HG02623 (cell line): ENCODE results near the gene RBM34.
"Not testable (repeated sequence)": the region's sequence is repeated elsewhere in the genome, so short reads cannot be mapped to it uniquely, and the experiment has no call there.

Experiments
- ATAC-seq: cut with Tn5 transposase; IDR thresholded peaks from one replicate; pipeline ENCODE4 v1.9.1; 2021; ENCODE audit warnings: moderate library complexity; ENCODE audit not compliant: unreplicated experiment

The RBM34 gene, protein sequence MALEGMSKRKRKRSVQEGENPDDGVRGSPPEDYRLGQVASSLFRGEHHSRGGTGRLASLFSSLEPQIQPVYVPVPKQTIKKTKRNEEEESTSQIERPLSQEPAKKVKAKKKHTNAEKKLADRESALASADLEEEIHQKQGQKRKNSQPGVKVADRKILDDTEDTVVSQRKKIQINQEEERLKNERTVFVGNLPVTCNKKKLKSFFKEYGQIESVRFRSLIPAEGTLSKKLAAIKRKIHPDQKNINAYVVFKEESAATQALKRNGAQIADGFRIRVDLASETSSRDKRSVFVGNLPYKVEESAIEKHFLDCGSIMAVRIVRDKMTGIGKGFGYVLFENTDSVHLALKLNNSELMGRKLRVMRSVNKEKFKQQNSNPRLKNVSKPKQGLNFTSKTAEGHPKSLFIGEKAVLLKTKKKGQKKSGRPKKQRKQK

DNA sequence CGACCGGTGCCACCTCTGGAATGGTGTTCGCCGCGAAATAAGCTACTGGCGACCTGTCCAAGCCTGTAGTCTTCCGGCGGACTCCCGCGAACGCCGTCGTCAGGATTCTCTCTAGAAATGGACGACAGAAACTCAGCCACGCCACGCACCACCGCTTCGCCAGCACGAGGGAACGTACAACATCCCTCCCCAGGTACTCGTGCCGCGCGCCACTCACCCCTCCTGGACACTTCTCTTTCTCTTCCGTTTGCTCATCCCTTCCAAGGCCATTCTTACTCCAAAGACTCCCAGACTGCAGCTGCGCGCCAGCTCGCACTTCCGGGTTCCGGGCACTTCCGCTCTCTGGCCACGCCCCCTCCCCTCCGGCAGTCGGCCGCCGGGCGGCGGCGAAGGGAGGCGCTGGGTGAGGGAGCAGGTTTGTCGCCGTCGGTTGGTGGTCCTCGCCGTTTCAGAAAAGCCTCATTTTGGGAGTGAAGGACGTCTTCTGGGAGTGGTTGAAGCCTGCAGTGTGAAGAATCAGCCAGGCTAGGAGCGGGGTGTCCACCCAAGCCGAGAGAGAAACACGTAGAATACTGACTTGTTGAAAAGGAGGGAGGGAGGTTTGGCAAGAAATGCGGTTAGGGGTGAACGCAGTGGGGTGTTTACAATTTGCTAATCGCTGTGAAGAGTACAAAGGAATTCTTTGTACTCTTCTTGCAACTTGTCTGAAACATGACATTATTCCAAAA is at the start of gene RBM34:
TSS of gene RBM34 (minus strand) at position 294 of the 728 bp plus-strand sequence. CDS start at position 270, 24 bp downstream.
- ATAC-seq = peak; percentile 88

DNA sequence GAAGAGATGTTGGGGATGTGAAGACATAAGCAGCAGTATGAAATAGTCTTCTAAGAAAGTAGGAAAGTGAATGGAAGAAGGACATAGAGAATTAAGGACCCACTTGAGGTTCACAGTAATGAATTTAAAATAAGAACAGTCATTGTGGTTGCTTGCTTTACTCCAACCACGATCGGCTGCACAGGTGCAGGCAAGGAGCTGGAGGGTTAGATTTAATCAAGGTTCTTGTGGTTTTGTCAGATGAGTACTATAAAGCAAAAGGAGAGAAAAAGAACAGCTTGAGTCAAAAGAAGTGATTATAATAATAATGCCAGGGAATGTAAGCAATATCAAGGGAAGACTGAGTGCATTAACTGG is 46.1 kb upstream of the RBM34 start:
- ATAC-seq = no peak

DNA sequence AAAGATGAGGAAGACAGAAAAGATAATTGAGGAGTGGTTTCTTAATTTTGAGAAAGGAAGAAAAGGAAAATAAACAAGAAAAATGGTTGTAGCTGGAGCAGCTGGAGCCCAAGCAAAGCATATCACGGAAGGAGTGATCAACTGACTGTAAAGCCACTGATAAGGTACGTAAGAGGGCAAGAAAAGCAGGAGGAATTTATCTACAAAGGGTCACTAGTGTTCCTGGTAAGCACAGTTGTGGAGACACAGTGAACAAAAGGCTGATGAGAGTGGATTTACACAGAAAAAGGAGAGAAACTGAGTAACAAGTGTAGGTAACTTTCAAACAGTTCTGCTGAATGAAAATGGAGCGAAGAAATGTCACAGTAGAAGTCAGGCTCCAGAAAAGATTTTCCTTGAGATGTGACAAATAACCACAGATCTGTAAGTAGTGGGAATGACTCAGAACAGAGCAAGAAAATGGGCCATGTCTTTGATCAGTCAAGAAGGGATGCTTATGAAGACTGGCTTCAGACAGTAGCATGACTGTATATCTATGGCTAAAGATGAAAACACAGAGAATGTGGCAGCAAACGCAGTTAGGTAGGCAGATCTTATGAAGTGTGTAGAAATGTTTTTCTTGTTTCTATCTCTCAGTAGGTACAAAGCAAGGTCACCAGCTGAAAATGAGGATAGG is 45.6 kb upstream of the RBM34 start:
- ATAC-seq = no peak

DNA sequence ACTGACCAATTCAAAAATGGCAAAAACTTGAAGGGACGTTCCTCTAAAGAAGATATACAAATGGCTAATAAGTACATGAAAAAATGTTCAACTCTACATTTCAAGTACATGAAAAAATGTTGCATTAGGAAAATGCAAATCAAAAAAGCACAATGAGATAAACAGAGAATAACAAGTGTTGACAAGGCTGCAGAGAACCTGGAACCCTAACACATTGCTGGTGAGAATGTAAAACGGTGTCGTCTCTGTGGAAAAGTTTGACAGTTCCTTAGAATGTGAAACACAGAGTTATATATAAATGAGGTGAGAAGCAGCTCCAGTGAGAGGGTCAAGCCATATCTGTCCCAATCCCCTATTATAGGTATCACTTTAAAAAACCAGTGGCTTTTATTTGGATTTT is 44.6 kb upstream of the RBM34 start:
- no peak for ATAC-seq

DNA sequence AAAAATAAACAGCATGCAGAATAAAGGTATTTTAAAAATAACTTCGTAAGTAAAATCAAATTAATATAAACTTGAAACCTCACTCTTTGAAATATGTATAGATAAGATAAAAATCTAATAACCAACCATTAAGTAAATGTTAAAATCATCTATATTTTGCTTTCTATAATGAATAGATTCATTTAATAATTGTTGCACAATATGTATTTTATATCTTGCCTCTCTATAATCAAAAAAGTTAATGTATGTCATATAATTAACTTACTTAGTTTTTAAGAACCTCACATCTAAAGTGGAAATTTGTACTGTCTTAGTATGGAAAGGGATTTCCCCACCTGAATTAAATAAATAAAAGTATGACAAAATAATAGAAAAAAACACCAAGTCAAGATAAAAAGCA is 42.4 kb upstream of the RBM34 start:
- ATAC-seq = no peak

DNA sequence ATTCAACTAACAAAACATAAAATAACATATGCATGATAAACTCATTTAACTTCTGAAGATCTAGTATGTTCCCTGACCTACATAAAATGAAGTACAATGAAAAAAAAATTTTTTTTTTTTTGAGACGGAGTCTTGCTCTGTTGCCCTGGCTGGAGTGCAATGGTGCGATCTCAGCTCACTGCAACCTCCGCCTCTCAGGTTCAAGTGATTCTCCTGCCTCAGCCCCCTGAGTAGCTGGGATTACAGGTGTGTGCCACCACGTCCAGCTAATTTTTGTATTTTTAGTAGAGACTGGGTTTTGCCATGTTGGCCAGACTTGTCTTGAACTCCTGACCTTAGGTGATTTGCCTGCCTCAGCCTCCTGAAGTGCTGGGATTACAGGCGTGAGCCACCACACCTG is 41.4 kb upstream of the RBM34 start:
- ATAC-seq = not testable (repeated sequence)

DNA sequence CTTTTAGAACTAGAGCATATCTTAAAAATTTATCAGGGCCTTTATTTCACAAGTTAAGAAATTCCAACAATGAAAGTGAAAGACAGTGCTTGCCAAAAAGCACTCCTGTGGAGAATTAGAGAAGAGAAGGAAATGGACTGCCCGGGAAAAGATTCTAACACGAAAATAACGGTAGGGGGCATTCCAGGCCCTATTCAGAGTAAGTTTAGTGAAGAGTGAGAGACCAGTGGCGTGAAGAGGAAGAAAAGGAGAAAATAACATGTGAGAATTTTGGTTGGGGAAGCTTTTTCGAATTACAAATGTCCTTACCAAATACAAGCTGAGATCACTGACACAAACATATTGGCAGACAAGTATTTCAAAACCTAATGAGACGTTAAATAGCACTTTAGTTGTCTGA is 38.4 kb upstream of the RBM34 start:
- no peak for ATAC-seq

DNA sequence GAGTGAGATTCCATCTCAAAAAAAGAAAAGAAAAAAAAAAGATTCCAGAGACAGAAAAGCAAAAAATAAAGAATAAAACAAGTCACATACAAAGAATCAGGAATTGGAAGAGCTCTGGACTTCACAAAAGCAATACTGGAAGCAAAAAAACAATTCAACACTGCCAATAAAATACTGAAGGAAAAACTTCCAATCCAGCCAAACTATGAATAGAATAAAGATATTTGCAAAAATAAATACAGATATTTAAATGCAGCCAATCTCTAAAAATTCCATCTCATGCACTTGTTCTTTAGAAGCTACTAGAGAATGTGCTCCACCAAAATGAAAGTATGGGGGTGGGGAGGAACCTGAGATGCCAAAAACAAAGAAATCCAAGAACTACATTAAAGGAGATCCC is 29.4 kb upstream of the RBM34 start:
- no peak for ATAC-seq

DNA sequence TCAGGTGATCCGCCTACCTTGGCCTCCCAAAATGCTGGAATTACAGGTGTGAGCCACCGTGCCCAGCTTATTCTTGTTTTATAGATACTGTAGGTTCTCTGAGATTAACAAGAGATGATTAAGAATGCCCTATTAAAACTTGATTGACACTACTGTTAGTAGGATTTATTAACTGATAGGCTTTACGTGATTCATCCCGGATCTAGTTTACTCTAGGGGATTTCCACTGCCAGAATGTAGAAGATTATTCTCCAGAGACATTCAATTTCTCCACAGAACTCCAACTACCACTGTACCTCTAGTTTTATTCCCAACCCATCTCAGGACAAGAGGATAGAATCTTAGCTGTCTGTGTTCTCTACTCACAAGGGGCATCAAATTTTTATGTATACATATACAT is 26.3 kb upstream of the RBM34 start:
- no peak for ATAC-seq

DNA sequence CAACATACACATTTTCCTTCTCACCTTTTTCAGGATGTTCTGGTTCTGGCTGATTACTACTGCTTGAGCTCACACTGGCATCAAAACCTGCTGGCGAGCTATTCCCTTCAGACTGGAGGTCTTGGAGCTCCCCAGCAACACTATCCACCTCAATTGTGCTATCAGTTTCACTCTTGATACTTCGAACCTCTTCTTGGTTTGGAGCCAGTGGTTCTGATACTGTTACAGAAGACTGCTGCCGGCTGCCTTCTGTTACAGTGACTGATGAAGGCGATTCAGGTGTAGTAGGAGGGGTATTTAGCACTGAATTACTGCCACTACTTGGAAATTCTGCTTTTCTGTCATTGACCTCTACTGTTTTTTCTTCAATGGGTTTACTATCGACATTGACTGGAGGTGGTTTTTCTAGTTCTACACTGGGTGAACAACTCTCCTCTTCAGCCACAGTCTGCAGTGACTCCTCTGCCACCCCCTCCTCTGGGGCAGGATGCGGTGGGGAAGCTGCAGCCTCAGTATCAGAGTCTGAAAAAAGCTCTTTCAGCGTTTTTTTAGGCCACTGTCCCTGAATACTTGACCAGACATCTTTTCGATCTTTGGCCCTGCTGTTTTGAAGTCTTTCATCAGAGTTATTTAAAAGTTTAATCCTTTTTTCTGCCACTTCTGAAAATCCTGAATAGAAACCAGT is 20.7 kb upstream of the RBM34 start:
- ATAC-seq = no peak

GRCh38 chr1:235180916-235181460 is 19.9 kb upstream of the RBM34 start:
- ATAC-seq = no peak

- no peak for ATAC-seq
Observed at GRCh38 chr1:235176486-235176885, 15.4 kb upstream of the RBM34 start.

GRCh38 chr1:235169986-235170385 is 8.9 kb upstream of the RBM34 start:
- no peak for ATAC-seq

GRCh38 chr1:235168375-235168774 is 7.3 kb upstream of the RBM34 start:
- ATAC-seq = no peak

DNA sequence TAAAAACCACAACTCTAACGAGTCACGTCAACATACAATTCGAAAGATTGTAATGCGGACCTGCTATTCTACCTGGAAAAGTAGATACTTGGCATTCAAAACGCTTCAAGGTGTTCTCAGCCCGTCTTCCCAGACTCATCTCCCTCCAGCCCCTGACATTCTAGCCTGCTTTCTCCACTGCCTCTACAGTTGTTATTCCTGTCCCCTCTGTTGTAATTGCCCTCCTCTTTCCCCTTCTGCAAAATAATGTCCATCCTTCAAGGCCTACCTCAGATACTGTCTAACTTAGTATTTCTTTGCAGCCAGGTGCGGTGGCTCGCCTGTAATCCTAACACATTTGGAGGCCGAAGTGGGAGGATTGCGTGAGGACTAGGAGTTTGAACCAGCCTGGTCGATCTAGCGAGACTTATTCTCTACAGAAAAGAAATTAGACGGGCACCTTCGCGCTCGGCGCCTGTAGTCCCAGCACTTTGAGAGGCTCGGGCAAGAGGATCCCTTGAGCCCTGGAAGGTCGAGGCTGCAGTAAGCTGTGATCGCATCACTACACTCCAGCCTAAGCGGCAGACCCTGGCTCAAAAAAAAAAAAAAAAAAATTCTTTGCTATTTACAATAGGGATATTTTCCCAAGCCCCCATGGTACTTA is 756 bp upstream of the RBM34 start:
- ATAC-seq = no peak

- ATAC-seq = peak; percentile 30
Observed at GRCh38 chr1:235160383-235160956, 580 bp downstream of the RBM34 start.

GRCh38 chr1:235159930-235160329 is 1.1 kb downstream of the RBM34 start:
- not testable (repeated sequence) for ATAC-seq

DNA sequence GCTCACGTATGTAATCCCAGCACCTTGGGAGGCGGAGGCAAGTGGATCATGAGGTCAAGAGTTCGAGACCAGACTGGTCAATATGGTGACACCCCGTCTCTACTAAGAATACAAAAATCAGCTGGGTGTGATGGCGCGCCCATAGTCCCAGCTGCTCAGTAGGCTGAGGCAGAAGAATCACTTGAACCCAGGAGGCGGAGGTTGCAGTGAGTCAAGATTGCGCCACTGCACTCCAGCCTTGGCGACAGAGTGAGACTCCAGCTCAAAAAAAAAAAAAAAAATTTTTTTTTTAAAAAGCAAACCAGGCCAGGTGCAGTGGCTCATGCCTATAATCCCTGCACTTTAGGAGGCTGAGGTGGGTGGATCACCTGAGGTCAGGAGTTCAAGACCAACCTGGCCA is 1.8 kb downstream of the RBM34 start:
- ATAC-seq = not testable (repeated sequence)

DNA sequence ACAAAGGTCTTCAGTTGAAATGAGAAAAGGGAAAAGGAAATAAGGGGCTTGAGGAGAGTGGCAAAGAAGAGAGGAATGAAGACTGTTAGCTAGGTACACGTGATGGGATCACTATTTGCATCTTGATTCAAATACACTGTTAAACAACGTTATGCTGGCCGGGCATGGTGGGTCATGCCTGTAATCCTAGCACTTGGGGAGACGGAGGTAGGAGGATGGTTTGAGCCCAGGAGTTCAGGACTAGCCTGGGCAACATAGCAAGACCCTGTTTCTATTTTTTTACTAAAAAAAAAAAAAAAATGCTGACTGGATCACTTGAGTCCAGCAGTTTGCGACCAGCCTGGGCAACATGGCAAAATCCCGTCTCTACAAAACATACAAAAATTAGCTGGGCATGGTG is 2.4 kb downstream of the RBM34 start:
- ATAC-seq = no peak

- ATAC-seq = no peak
Observed at GRCh38 chr1:235157150-235157549, 3.9 kb downstream of the RBM34 start.
